SK-N-SH (cell line): ENCODE measurements around the gene NR1I2.

Source experiments
- RAD21 ChIP-seq: IDR thresholded peaks from 2 replicates; pipeline ENCODE4 v1.6.1; 2012; ENCODE audit warnings: mild to moderate bottlenecking, low read length
- RFX5 ChIP-seq: IDR thresholded peaks from 2 replicates; pipeline ENCODE4 v1.6.1; 2012; ENCODE audit warnings: mild to moderate bottlenecking, improper control_type of control experiment, low read length
- TAF1 ChIP-seq: IDR thresholded peaks from 2 replicates; pipeline ENCODE4 v1.6.1; 2012; ENCODE audit warnings: low read depth, mild to moderate bottlenecking, low read length, moderate library complexity, borderline replicate concordance
- TEAD4 ChIP-seq: IDR thresholded peaks from 2 replicates; pipeline ENCODE4 v1.4.0; 2012; ENCODE audit warnings: mild to moderate bottlenecking, borderline replicate concordance; ENCODE audit not compliant: insufficient read depth
- TF ChIP-seq, protein P1 (sequence below): fragments of 200-600 bp; sonication (generic); IDR thresholded peaks from 2 replicates; pipeline ENCODE4 v1.6.1; 2017; ENCODE audit warnings: antibody characterized with exemption, mild to moderate bottlenecking, moderate library complexity

GRCh38 chr3:119738741-119739140 is 43.2 kb upstream of the NR1I2 start:
- TF ChIP-seq RFX5: no peak
- TF ChIP-seq RAD21: no peak
- no peak for TF ChIP-seq TAF1
- TF ChIP-seq, protein P1, sequence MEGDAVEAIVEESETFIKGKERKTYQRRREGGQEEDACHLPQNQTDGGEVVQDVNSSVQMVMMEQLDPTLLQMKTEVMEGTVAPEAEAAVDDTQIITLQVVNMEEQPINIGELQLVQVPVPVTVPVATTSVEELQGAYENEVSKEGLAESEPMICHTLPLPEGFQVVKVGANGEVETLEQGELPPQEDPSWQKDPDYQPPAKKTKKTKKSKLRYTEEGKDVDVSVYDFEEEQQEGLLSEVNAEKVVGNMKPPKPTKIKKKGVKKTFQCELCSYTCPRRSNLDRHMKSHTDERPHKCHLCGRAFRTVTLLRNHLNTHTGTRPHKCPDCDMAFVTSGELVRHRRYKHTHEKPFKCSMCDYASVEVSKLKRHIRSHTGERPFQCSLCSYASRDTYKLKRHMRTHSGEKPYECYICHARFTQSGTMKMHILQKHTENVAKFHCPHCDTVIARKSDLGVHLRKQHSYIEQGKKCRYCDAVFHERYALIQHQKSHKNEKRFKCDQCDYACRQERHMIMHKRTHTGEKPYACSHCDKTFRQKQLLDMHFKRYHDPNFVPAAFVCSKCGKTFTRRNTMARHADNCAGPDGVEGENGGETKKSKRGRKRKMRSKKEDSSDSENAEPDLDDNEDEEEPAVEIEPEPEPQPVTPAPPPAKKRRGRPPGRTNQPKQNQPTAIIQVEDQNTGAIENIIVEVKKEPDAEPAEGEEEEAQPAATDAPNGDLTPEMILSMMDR: no peak
- TF ChIP-seq TEAD4: no peak
